Astrocyte of the spinal cord (primary cell): Measurements from ENCODE around the gene RBM15B.

Source experiments
- DNase-seq: peaks from one replicate; pipeline ENCODE4 v3.0.0; 2011; ENCODE audit warnings: low read depth, low spot score
- H3K4me3 ChIP-seq: 2 replicates; pipeline ENCODE4 v1.5.1; 2011; ENCODE audit warnings: low read depth, mild to moderate bottlenecking, low read length, moderate library complexity
- CTCF ChIP-seq: IDR thresholded peaks from 2 replicates; pipeline ENCODE4 v1.5.1; 2012; ENCODE audit warnings: low read depth, mild to moderate bottlenecking, low read length, inconsistent platforms
- in situ Hi-C: cut with HindIII; loops from 2 replicates; pipeline ENCODE4 v1.10.0; 2017; ENCODE audit warnings: low sequenced_read_pairs

RBM15B gene

DNA sequence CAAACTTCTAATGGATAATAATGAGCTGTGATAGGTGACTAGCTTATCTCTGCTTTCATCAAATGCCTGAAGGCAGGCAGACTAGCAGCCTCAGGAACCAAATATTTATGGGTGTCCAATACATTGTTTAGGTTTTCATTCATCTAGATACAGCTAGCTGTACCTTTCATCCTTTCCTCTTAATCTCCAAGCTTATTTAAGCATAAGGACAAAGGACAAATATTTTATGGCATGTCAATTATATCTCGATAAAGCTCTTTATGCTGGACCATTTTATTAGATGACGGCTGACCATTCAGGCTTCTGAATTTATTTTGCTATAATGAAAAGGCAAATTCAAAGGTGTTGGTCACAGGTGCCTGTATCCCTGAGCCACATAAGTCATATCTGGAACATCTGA lies 16.9 kb downstream of the RBM15B start:
- no peak for TF ChIP-seq CTCF
- in situ Hi-C loops = no loop called here
- no peak for DNase-seq
- H3K4me3 ChIP-seq = no peak overlapping the region

- TF ChIP-seq CTCF = no peak
- no peak overlapping the region for H3K4me3 ChIP-seq
- in situ Hi-C loops = no loop called here
- no peak for DNase-seq
Measured at GRCh38 chr3:51408813-51409212, 17.7 kb downstream of the RBM15B start.

DNA sequence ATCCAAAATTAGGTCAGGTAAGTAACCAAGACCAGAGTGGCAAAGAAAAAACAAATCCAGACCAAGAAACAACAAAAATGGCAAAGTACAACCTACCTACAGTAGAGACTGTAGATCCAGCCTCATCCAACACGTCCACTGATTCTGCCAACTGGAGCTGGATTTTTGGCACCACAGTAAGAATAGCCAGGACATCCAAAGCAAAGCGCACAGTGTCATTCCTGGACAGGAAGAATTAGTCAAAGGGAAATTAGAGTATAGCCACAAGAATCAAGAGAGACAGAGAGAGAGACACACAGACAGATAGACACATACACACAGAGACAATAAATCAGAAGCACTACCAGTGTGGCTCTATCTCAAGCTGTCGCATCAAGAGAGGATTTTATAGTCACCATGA lies 31.1 kb downstream of the RBM15B start:
- H3K4me3 ChIP-seq = no peak overlapping the region
- TF ChIP-seq CTCF = no peak
- DNase-seq = no peak
- in situ Hi-C loops = no loop called here

DNA sequence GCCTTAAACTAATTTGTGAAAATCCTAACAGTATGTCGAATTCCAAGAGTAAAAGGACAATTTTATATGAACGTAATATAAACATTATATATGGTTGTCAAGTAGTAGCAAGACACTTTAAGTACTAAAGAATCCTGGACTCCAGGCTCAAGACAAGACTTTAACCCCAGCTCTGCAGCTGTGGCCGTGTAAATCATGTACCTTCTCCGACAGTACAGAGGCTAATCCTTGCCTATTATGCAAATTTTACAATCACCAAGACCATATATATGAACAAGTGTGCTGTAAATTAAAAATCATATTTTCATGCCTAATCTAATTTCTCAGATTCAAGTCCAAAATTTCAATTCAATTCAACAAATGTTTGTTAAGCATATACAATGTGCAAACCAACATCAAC lies 35.8 kb downstream of the RBM15B start:
- DNase-seq = no peak
- H3K4me3 ChIP-seq = no peak overlapping the region
- no peak for TF ChIP-seq CTCF
- in situ Hi-C loops = no loop called here

- in situ Hi-C loops = no loop called here
Measured at GRCh38 chr3:51429138-51429537, 38.1 kb downstream of the RBM15B start.

DNA sequence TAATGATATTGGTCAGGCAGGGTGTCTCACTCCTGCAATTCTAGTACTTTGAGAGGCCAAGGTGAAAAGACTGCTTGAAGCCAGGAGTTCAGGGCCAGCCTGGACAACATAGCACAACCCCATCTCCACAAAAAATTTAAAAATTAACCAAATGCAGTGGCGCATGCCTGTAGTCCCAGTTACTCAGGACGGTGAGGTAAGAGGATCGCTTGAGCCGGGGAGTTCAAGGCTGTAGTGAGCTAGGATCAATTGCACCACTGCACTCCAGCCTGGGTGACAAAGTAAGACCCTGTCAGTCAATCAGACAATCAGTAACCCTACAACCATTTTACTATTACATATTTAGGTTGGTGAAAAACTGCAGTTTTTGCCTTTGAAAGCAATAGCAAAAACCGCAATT lies 43.0 kb downstream of the RBM15B start:
- in situ Hi-C loops = no loop called here
- H3K4me3 ChIP-seq = no peak overlapping the region
- DNase-seq = no peak
- TF ChIP-seq CTCF = no peak

More at GRCh38 chr3:51429138-51429537, 38.1 kb downstream of the RBM15B start:
- H3K4me3 ChIP-seq = no peak overlapping the region
- no peak for DNase-seq
- no peak for TF ChIP-seq CTCF

- TF ChIP-seq CTCF = peak; percentile 77
- no peak overlapping the region for H3K4me3 ChIP-seq
- in situ Hi-C loops = no loop called here
- DNase-seq = peak; percentile 48
Measured at GRCh38 chr3:51434746-51435327, 43.8 kb downstream of the RBM15B start.
